ENCODE results near the gene AMT. TPM values are rescaled to one million over a fixed set of nuclear protein-coding genes. Genes with fewer than 3 reads are reported as not detected.

AMT gene
- total RNA-seq, 4 donors from 2014 or later, result 1.6 to 6.8 (median 3.3) TPM

DNA sequence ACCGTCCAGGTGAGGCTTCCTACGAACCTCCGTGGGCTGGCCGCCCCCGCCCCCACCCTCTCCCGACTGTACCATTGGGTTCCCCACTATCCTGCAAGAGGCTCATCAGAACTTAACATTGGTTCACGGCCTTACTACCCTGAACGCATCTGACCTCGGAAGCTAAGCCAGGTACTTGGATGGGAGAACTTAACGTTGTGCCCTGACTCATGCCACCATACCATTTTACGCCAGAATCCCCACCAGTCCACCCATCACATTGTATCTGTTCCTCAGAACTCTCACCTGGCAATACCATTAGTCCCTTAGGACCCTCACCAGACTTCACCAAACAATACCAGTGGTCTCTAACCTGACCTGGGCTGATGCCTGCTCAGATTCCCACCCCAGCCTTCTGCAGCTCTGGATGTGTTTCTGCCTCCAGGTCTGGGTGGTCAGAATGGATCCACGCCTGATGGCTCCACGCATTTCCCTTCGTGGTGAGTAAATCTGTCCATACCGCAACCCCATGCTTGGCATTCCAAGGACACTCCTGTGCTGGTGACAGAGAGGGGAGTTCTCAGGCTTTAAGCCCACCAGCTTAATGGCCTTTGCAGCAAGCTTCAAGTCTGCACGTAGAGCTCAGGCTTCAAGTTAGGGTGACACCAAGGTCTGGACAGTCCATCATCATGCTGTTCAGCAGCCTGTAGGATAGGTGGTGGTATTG, 9.5 kb downstream of the AMT start:
- DNase-seq (ENCODE audit: low spot score), result no peak
- TF ChIP-seq, protein P1, sequence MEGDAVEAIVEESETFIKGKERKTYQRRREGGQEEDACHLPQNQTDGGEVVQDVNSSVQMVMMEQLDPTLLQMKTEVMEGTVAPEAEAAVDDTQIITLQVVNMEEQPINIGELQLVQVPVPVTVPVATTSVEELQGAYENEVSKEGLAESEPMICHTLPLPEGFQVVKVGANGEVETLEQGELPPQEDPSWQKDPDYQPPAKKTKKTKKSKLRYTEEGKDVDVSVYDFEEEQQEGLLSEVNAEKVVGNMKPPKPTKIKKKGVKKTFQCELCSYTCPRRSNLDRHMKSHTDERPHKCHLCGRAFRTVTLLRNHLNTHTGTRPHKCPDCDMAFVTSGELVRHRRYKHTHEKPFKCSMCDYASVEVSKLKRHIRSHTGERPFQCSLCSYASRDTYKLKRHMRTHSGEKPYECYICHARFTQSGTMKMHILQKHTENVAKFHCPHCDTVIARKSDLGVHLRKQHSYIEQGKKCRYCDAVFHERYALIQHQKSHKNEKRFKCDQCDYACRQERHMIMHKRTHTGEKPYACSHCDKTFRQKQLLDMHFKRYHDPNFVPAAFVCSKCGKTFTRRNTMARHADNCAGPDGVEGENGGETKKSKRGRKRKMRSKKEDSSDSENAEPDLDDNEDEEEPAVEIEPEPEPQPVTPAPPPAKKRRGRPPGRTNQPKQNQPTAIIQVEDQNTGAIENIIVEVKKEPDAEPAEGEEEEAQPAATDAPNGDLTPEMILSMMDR (IDR thresholded peaks at IDR 0.05), result no peak
- ATAC-seq (ENCODE audit: low FRiP score), result peak; percentile 5

DNA sequence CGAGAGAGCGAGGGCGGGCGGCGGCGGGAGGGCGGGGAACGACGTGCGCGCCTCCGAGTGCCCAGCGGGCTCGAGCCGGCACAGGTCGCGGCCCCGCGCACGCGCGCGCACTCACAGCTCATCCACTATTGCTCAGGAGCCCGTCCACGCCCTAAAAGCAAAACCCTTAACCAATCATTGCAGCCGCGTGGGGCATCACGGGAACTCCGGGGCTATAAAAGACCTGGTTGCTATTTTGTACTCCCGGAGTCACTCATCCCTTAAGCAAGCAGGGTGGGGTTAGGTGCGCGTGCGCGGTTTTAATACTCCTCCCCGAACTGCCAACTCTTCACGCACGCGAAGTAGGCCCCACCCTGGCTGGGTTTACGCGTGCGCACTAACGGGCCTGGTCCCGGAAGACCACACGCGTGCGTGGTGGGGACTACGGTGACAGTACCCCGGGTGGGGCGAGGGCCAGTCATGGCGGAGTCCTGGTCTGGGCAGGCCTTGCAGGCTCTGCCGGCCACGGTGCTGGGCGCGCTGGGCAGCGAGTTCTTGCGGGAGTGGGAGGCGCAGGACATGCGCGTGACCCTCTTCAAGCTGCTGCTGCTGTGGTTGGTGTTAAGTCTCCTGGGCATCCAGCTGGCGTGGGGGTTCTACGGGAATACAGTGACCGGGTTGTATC, 10.2 kb downstream of the AMT start, which contains the start of the genes RHOA and TCTA:
Gene RHOA (minus strand): TSS at position 9 of the 664 bp plus-strand sequence. CDS start 36,387 bp downstream, outside the sequence.
Gene TCTA (plus strand): TSS at position 456 of the 664 bp plus-strand sequence. CDS start 4 bp downstream, at position 460.
- DNase-seq (ENCODE audit: low spot score) (peak; percentile 97), ATAC-seq (ENCODE audit: low FRiP score) (peak; percentile 97)
- TF ChIP-seq, protein P1 (IDR thresholded peaks at IDR 0.05), result no peak

DNA sequence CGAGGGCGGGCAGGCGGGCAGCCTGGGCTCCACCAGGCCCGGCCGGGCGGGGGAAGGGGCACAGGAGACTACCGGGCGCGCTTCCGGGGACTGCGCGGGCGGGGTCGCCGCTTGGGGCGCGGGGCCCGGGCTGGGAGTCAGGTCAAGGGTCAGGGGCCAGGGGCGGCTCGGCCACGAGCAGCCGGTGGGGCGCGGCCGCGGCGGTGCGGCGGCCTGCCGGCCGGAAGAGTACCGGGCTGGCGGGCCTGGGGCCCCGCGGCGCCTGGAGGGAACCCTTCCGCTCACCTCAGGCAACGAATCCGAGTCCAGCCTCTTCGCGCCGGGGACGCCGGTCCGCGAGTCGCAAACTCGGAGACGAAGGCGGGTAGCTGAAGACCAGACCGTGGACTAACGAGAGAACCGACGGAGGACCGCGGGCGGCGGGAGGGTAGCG, 10.7 kb downstream of the AMT start:
- no peak for DNase-seq (ENCODE audit: low spot score)
- TF ChIP-seq, protein P1 (IDR thresholded peaks at IDR 0.05), result no peak
- peak; percentile 40 for ATAC-seq (ENCODE audit: low FRiP score)

DNA sequence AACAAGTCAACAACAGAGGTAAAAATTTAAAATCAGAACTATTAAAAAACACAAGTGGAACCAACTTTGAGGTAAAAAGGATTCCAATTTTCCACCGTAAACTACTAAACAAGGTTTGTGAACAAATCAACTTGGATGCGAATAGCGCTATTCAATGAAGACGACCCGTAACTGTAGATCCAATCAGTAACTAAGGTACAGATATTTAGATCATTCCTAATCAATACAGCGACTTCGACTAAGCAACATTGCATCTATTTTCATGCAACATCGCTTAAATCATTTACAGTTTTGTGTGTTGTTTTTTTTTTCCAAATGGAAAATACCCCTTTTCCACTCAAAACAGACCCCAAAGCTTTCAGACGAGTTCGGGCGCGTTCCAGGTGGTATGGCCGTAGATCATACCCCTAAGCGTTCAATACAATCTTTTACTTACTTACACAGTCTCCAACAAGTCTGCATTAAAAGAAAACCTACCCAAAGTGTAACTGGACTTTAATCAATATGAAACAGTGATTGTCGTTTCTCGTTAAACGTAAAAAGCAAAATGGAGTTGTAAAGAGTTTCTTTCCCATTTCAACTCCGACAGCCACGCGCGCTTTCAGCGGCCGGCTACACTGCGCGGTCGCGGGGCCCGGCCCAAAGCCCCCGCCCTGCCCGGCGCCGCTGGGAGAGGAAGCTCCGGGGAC, 11.3 kb downstream of the AMT start:
- TF ChIP-seq, protein P1 (IDR thresholded peaks at IDR 0.05), result no peak
- no peak for DNase-seq (ENCODE audit: low spot score)

DNA sequence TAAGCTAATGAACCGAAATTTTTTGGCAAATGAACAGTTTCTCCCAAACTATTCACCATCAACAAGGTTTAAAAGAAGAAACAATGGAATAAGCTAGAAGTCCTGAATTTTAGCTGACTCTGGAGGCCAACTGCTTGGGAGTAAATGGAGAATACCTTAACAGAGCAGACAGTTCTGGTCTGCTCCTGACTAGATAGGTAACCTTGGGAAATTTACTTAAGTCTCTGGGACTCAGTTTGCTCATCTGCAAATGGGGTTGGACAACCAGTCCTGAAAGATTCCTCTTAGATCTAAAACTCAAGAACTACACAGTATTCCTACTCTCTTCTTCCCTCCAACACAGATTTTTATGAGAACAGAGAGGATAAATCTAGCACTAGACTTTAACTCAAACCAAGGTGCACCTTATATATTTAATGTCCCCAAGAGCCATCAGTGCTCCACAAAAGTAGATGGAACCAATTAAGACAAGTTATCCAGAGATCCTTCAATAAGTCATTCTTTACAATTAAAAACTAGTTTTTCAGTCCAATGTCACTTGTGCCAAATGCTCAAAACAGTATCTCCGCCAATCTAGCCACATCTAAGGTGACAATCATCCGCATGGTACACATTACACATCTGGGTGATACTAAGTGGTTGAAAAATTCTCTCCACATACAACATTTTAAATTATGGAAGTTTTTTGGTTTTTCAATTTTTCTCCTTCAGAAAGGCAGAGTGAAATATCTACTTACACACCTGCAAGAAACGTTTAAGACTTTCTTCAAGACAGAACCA, 12.0 kb downstream of the AMT start:
- ATAC-seq (ENCODE audit: low FRiP score) (no peak), DNase-seq (ENCODE audit: low spot score) (no peak)
- TF ChIP-seq, protein P1 (IDR thresholded peaks at IDR 0.05), result no peak

More for the DNA sequence above, 11.3 kb downstream of the AMT start:
- peak; percentile 46 for ATAC-seq (ENCODE audit: low FRiP score)
